RCC 7860 (cell line): ENCODE results near the gene TRIM40.
"Not testable (repeated sequence)": the region's sequence is repeated elsewhere in the genome, so short reads cannot be mapped to it uniquely, and the experiment has no call there.

ENCODE experiments used
- DNase-seq: peaks from one replicate; pipeline ENCODE4 v3.0.0-alpha.2; 2015; ENCODE audit warnings: low spot score
- FAIRE-seq: peaks from 2 replicates; lab custom pipeline; 2012; peaks lifted over from hg19 to GRCh38; lab: Jason Lieb, UNC

The TRIM40 gene

GRCh38 chr6:30162265-30163089, 26.5 kb downstream of the TRIM40 start:
- FAIRE-seq (no peak), DNase-seq (no peak)

- DNase-seq (no peak), FAIRE-seq (no peak)
These were observed 27.4 kb downstream of the TRIM40 start, which contains the start of gene TRIM15 for GRCh38 chr6:30163090-30163917. Gene TRIM15 (plus strand): TSS chr6:30163546. CDS start chr6:30163685, 139 bp downstream.

DNA sequence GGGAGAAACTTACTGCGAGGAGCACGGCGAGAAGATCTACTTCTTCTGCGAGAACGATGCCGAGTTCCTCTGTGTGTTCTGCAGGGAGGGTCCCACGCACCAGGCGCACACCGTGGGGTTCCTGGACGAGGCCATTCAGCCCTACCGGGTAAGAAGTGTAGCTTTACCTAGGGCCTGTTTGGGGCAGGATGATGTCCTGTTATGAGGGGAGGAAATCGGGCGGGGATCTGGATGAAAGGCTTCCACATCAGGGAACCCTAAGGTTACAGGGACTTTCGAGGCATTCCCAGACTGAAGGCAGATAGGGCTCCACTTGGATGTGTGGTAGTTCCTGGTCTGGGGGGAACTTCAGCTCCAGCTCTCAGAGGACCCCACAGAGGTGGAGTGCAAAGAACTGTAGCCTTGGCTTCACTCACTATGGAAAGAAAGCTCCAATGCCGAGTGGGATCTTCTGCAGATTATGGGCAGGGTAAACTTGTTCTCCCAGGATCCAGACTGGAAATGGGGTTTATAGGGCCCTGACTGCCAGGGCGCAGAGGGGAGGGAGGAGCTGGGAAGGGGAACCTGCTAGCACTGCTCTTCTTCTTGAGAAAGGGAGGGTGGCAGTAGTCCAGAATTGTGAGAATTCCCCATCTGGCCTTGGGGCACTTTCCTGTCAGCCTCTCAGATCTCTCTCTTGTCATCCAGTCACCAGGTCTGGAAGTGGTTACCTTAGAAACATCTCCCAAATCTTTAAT, 28.1 kb downstream of the TRIM40 start:
- no peak for FAIRE-seq
- no peak for DNase-seq

DNA sequence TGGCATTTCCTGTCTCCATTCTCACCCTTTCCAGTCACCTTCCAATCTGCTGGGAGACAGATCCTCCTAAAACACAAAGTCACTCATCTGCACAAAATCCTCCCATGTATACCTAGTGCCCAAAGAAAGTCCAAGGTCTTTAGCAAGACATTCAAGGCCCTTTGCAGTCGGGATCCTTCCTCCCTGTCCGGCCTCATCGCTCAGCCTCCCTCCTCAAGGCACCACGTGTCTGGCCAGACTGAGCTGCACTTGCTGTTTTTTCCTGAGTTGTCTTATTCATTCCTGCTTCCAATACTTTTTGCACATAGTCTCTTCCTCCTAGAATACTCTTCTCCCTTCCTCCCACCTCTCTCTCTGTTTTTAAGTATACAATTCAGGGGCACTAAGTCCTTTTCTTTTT, 28.8 kb downstream of the TRIM40 start:
- no peak for DNase-seq
- FAIRE-seq: no peak

DNA sequence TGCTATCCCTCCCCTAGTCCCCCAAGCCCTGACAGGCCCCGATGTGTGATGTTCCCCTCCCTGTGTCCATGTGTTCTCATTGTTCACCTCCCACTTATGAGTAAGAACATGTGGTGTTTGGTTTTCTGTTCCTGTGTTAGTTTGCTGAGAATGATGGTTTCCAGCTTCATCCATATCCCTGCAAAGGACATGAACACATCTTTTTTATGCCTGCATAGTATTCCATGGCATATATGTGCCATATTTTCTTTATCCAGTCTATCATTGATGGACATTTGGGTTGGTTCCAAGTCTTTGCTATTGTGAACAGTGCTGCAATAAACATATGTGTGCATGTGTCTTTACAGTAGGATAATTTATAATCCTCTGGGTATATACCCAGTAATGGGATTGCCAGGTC, 29.3 kb downstream of the TRIM40 start:
- not testable (repeated sequence) for FAIRE-seq, DNase-seq

DNA sequence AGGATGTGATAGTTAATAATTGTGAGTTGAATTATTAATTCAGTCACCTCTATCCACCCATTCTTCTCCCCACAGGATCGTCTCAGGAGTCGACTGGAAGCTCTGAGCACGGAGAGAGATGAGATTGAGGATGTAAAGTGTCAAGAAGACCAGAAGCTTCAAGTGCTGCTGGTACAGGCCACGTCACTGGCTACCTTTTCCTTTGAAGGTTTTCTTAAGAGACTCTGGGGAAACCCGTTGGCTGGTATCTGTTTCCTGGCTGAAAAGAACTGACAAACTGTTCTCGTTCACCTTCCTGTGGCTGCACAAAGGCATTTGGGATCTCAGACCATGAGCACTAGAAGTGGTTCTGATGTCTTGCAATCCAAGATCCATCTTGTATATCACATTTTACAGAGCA, 31.2 kb downstream of the TRIM40 start:
- no peak for FAIRE-seq
- no peak for DNase-seq

- FAIRE-seq (no peak), DNase-seq (no peak)
These were observed 32.8 kb downstream of the TRIM40 start for GRCh38 chr6:30168741-30169140.

DNA sequence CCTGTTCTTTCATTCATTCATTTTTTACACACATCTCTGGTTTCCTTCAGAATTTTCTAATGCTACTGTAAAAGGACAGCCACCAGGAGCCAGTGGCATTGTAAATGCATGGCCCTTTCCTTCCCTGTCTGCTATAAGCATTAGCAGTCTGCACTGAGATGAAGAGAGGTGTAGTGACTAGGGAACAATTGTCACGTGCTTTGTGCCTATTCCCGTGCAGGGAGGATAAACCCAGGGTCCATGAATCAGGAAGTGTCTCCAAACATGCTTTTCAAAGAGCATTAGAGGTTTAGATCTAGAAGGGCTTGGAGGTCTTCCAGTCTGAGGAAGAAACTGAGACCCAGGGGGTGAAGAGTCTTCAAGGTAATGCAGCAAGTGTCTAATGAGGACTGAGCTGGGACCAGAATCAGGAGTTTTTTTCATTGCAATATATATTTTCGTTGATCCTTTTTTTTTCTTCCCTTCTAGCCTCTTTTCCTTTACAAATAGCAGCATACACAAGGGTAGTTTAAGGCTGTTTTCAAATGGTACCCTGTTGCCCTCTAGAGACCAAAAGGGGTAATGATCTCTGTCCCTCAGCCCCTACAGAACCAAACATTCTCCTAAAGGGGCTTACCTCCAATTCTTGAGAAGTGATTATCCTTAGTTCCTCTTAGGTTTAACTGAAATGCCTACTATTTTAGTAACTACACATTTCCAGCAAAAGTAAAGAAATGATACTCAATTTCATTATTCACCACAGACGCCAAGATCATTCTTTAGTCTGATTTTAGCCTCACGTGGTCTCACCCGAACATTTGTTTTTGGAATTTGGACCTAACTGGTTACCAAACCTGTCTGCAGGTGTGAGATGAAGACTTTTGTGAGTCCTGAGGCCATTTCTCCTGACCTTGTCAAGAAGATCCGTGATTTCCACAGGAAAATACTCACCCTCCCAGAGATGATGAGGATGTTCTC, 34.0 kb downstream of the TRIM40 start:
- DNase-seq (peak; percentile 49), FAIRE-seq (peak; percentile 62)

GRCh38 chr6:30171677-30172471, 35.9 kb downstream of the TRIM40 start:
- no peak for DNase-seq
- FAIRE-seq: no peak

- DNase-seq (no peak), FAIRE-seq (no peak)
These were observed 36.7 kb downstream of the TRIM40 start for GRCh38 chr6:30172681-30173080.

DNA sequence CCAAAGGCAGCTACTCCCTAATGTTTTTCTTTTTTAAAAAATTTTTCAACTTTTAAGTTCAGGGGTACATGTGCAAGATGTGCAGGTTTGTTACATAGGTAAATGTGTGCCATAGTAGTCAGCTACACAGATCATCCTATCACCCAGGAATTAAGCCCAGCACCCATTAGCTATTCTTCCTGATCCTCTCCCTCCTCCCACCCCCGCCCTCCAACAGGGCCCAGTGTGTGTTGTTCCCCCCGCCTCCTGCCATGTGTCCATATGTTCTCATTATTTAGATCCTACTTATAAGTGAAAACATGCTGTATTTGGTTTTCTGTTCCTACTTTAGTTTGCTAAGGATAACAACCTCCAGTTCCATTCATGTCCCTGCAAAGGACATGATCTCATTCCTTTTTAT, 39.8 kb downstream of the TRIM40 start:
- FAIRE-seq (no peak), DNase-seq (no peak)

- FAIRE-seq (no peak), DNase-seq (no peak)
These were observed 42.9 kb downstream of the TRIM40 start for GRCh38 chr6:30178837-30179236.

GRCh38 chr6:30180145-30180544, 44.2 kb downstream of the TRIM40 start:
- DNase-seq (no peak), FAIRE-seq (no peak)

GRCh38 chr6:30184417-30185031, 48.6 kb downstream of the TRIM40 start:
- no peak for DNase-seq
- FAIRE-seq: no peak

- DNase-seq: no peak
These were observed 50.0 kb downstream of the TRIM40 start for GRCh38 chr6:30185846-30186484.

DNA sequence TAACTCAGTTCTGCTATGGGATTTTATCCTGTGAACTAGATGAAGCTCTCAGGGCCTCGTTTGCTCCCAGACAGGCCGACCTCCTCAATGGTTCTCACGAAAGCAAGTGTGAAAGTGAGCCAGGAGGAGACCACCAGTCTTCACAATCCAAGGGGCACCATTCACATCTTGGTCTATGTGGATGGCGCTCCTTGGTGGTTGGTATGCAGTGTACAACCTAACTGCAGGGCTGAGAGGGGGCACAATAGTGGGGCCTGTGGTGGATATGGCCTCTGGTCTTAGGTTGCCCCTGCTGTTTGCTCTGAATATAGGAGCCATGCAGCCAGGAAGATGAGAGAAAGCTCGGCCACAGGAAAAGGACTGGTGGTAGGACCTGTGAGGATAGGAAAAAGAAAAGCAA, 52.6 kb downstream of the TRIM40 start:
- DNase-seq: no peak
- no peak for FAIRE-seq

More at GRCh38 chr6:30185846-30186484, 50.0 kb downstream of the TRIM40 start:
- no peak for FAIRE-seq

- DNase-seq (no peak), FAIRE-seq (no peak)
These were observed 56.1 kb downstream of the TRIM40 start for GRCh38 chr6:30192076-30192475.
